HCT116 (cell line): ENCODE results near the gene PDE6C.

ENCODE experiments used
- CTCF ChIP-seq, 3 experiments: fragments of 200-600 bp in 1 of 3; sonication (generic) in 1 of 3; IDR thresholded peaks in 2 of 3; conservative IDR thresholded peaks in 1 of 3; 2 replicates each; pipeline ENCODE4 v1.5.1; 2012 to 2017; ENCODE audit warnings: low read depth in 2 of 3, low read length in 2 of 3, antibody characterized with exemption in 1 of 3, borderline replicate concordance in 1 of 3, control low read depth in 1 of 3, mild to moderate bottlenecking in 1 of 3, mixed read lengths in 1 of 3, mixed run types in 1 of 3, moderate library complexity in 1 of 3; ENCODE audit not compliant: insufficient read depth in 1 of 3
- EZH2 ChIP-seq: fragments of 200-600 bp; sonication (generic); IDR thresholded peaks from 2 replicates; pipeline ENCODE4 v1.6.1; 2017; ENCODE audit warnings: antibody characterized with exemption, mixed run types
- SRF ChIP-seq: IDR thresholded peaks from 2 replicates; pipeline ENCODE4 v1.6.1; 2012; ENCODE audit warnings: low read depth

GRCh38 chr10:93639791-93640190, 27.5 kb downstream of the PDE6C start:
- TF ChIP-seq CTCF (IDR thresholded peaks at IDR 0.05 in 2 of 3, conservative IDR thresholded peaks at IDR 0.05 in 1 of 3; ENCODE audit: borderline replicate concordance in 1 of 3, insufficient read depth in 1 of 3, low read depth in 2 of 3, low read length in 2 of 3) (no peak), SRF (no peak), EZH2 (no peak)
